Suppressor macrophage (primary cell): Measurements from ENCODE around the gene HELZ2.

Source experiments
- DNase-seq, 4 experiments: peaks; one replicate each; pipeline ENCODE4 v3.0.0-alpha.2; 2020 to 2022

Gene HELZ2

DNA sequence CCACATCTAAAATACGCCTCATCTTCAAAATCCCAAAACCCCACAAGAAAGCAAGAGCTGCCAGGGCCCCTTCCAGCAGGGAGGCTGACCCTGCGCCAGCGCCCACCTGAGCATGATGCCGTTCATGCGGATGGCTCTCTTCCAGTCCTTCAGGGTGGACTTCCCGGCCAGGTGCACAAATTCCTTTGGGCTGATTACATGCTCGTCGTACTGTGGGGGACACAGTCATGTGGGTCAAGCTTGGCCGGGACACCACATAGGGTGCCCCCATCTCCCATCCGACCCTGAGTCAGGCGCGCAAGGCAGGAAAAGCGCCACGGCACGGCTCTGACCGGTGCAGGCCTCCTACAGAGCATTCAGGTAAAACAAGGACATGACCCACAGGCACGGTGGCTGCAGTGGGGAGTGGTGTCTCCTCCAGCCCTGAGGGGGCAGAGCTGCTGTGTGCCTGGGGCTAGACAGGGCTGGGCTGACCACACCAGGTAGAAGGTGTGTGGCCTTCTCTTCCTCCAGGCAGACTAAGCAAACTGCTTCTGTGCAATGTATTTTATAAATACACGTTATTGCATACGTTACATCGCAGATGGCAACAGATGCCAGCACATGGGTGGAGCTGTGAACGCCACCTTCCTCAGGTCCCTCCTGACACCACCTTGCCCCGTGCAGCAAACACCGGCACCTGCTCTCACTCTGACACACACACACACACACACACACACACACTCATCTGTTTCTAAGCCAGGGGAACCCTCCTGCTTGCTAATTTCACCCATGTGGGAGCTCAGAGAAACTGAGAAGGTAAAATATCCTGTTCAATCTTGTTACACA lies 23.8 kb upstream of the HELZ2 start:
- DNase-seq = no peak

GRCh38 chr20:63596423-63596822 lies 22.4 kb upstream of the HELZ2 start:
- no peak for DNase-seq

DNA sequence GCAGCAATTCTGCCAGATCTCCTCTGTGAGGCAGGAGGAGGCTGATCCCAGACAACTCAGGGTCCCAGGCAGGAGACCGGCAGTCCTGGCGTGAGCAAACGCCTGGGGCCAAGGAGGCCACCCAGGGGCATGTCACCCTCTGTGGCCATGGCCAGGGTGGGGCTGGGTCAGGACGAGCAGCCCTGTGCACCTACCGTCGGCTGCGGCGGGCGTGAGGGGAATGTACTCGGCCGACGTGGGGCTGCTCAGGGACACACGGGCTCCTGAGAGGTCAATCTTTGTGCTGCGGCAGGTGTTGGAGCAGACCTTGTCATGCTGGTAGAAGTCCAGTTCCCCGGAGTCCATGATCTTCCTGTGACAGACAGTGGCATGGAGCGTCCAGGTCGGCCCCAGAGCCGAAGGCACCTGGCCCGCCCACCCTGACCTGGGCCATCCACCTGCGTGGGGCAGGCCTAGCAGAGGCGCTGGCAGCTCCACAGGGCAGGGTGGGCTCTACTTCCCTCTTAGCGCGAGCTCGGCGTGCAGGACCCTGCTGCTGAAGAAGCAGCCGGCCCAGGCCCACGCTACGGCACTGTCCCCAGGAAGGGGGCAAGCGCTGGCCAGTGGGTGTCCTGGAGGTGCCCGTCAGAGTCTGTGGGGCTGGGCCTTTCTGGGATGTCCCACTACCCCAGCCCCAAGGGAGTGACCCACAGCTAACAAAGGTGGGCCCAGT lies 21.5 kb upstream of the HELZ2 start:
- no peak for DNase-seq

- DNase-seq = no peak
Observed at GRCh38 chr20:63594043-63594561, 20.1 kb upstream of the HELZ2 start.

- no peak for DNase-seq
Observed at GRCh38 chr20:63592661-63593060, 18.6 kb upstream of the HELZ2 start.

GRCh38 chr20:63591786-63592355 lies 17.8 kb upstream of the HELZ2 start:
- no peak for DNase-seq

- no peak for DNase-seq
Observed at GRCh38 chr20:63591147-63591533, 17.1 kb upstream of the HELZ2 start.

DNA sequence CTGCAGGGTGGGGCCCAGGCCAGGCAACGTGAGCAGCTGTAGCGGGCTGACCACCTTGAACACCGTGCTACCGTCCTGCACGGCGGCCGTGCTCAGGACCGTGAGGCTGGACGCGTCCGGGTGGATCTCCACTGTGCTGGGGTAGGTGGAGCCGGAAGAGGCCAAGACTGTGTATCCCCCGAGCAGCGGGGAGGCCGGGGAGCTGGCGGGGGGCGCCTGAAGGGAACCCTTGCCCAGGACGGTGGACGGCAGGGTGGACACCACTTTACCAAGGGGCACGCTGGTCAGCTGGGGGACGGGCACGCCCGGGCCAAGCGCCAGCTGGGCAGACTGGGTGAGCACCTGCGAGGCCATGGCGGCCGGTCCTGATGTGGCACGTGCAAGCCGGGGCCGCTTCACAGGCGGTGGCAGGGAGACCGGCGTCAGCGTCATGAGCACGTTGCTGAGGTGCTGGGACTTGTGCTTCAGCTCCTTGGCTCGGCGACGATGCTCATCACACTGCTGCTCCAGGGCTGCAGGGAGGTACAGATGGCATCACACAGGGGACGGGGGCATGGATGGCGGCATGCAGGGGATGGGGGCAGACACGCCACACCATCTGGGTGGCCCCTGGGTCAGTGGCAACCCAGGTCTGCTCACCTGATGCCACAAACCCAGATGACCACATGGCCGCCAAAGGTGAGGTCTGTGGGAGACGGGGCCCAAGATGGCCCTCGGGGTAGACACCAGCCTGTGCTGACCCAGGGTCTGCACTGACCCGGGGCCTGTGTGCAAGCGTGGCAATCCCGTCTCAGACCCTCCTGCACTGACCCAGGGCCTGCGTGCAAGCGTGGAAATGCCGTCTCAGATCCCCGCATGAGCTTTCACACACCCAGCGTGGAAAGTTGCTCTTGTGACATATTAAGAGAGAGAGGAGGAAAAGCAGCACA lies 16.4 kb upstream of the HELZ2 start:
- no peak for DNase-seq

- no peak for DNase-seq
Observed at GRCh38 chr20:63589261-63590217, 15.5 kb upstream of the HELZ2 start.

GRCh38 chr20:63588641-63589041 lies 14.6 kb upstream of the HELZ2 start:
- DNase-seq = no peak

- DNase-seq = peak; percentile 76 to 92 (median 84)
Observed at GRCh38 chr20:63587776-63588591, 13.9 kb upstream of the HELZ2 start.

- DNase-seq = no peak
Observed at GRCh38 chr20:63587256-63587655, 13.2 kb upstream of the HELZ2 start.

DNA sequence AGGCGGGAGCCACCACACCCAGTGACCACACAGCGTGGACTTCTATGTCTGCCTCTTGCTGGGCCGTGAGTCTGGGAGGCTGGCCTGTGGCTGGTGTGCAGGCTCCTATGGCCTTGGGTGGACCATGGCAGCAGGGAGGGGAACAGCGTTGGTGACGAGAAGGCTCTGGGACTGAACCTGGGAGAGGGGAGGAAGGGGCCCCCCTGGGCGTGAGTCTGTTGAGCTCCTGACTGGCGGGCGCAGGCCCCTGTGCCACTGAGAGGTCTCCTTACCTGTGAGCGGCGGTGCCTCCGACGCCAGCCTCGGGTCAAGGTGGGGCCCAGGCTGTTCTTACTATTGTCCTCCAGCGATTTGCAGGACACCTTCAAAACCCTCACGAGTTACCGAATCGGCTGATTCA lies 12.8 kb upstream of the HELZ2 start:
- DNase-seq = no peak

DNA sequence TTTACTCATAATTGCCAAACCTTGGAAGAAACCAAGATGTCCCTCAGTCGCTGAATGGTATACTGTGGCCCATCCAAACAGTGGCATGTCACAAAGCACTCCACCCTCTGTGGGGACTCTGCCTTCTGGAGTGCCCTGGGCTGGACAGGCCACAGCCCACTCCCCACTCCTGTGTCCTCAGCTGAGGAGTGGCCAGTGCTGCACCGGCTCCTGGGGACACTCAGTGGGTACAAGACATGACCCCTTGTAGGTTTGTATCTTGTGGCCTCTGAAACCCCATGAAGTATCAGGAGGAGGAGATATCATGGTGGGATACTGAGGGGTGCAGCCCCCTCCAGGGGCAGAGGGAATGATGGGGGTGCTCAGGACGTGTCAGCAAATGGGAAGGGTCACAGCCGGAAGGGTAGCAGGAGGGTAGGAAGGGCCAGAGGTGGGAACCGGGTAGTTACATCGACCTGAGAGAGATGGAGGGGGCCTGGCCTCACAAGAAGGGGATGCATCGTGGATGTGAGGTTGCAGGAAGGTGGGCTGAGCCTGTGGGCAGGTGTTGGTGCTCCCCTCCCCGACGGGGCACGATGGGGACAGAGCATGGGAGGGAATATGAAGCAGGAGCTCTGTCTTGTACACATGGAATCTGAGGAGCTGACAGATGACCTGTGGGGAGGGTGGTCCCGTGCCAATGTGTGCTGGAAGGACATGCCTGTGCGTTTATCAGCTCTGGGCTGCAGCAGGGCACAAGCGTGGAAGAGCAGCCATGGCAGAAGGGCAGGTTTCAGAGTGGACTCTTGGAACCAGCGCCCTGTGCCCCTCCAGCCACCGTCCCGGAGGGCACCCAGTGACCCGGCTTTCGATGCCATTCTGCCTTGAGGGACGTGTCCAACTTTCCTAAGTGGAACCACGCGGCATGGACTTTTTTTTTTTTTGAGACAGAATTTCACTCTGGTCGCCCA lies 11.9 kb upstream of the HELZ2 start:
- no peak for DNase-seq

DNA sequence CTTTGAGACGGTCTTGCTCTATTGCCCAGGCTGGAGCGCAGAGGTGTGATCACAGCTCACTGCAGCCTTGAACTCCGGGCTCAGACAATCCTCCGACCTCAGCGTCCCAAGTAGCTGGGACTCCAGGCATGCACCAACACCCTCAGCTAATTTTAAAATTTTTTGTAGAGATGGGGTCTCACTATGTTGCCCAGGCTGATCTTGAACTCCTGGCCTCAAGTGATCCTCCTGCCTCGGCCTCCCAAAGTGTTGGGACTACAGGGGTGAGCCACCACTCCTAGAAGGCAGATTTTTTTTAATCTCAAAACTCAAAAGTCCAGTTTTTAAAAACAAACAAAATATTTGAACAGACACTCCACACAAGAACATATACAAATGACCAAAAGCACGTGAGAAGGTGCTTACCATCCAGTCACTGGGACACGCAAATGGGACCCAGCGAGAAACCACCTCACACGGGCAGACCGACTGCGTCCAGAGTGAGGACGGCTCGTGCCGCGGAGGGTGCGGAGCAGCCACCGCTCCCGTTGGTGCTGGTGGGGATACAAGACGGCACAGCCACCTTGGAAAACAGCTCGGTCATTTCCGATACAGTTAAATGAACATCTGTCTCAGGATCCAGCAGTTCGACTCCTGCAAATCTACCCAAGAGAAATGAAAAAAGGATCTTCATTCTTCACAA lies 8.5 kb upstream of the HELZ2 start:
- DNase-seq = no peak

DNA sequence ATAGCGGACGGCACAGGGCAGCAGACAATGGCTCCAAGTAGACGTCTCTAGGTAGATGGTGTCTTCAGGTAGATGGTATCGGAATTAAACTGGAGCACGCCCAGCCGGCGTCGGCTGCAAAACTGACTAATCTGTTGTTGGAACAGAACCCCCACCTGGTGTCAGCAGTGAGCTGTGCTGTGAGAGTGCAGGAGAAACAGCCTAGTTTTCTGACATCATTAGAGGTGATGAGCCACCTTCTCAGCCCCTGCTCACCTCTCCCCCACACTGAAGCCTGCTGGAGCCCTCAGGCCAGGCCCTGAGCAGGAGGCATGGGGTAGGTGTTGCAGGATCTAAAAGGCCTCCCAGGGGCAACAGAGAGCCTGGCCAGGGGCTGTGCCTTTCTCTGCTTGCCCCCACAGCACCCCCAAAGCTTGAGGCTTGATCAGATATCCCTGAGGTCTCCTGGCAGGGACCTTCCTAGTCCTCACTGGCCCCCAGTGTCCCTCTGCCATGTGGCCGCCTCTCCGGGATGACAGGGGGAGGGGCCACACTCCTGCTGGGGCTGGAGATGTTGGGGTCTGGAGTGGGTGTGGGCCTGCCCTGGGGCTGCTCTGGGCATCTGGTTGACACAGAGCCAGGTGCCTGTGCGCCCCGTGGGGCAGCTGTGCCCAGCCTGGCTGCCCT lies 6.9 kb upstream of the HELZ2 start:
- peak; percentile 38 to 72 (median 60) for DNase-seq

GRCh38 chr20:63579017-63579694 lies 5.1 kb upstream of the HELZ2 start:
- DNase-seq = peak; percentile 17 to 47 (median 44)
